Stimulated activated CD8-positive, alpha-beta memory T cell treated with anti-CD3 and anti-CD28 coated beads, Interleukin-12 subunit alpha, Interleukin-12 subunit beta, amount 100 ng/mL, for 24 hours (primary cell): Measurements from ENCODE around the gene NDFIP2.
"Not testable (repeated sequence)": the region's sequence is repeated elsewhere in the genome, so short reads cannot be mapped to it uniquely, and the experiment has no call there.

Experiments
- DNase-seq: peaks from one replicate; pipeline ENCODE4 v3.0.0-alpha.2; 2020; ENCODE audit errors: extremely low read depth

Gene NDFIP2

GRCh38 chr13:79593641-79594275 lies 112.8 kb downstream of the NDFIP2 start:
- DNase-seq, result no peak

- not testable (repeated sequence) for DNase-seq
These were observed 119.2 kb downstream of the NDFIP2 start for GRCh38 chr13:79600146-79600545.

GRCh38 chr13:79602936-79603335 lies 122.0 kb downstream of the NDFIP2 start:
- DNase-seq, result no peak

GRCh38 chr13:79604752-79605151 lies 123.8 kb downstream of the NDFIP2 start:
- DNase-seq, result no peak
